Activated naive CD8-positive, alpha-beta T cell (primary cell): ENCODE results near the gene STAT4.
"Not testable (repeated sequence)": the region's sequence is repeated elsewhere in the genome, so short reads cannot be mapped to it uniquely, and the experiment has no call there.

Source experiments
- H3K27ac Mint-ChIP-seq: one replicate; pipeline ENCODE4 v1.8.0; 2021; ENCODE audit warnings: mixed read lengths
- H3K27me3 Mint-ChIP-seq: one replicate; pipeline ENCODE4 v1.8.0; 2021; ENCODE audit warnings: mixed read lengths
- H3K36me3 Mint-ChIP-seq: one replicate; pipeline ENCODE4 v1.8.0; 2021; ENCODE audit warnings: mixed read lengths
- H3K4me1 Mint-ChIP-seq: one replicate; pipeline ENCODE4 v1.8.0; 2021; ENCODE audit warnings: low read depth, mixed read lengths
- H3K4me3 Mint-ChIP-seq: one replicate; pipeline ENCODE4 v1.8.0; 2021; ENCODE audit warnings: mild to moderate bottlenecking, mixed read lengths
- H3K9me3 Mint-ChIP-seq: one replicate; pipeline ENCODE4 v1.8.0; 2021; ENCODE audit warnings: low read depth, mixed read lengths

STAT4 gene

DNA sequence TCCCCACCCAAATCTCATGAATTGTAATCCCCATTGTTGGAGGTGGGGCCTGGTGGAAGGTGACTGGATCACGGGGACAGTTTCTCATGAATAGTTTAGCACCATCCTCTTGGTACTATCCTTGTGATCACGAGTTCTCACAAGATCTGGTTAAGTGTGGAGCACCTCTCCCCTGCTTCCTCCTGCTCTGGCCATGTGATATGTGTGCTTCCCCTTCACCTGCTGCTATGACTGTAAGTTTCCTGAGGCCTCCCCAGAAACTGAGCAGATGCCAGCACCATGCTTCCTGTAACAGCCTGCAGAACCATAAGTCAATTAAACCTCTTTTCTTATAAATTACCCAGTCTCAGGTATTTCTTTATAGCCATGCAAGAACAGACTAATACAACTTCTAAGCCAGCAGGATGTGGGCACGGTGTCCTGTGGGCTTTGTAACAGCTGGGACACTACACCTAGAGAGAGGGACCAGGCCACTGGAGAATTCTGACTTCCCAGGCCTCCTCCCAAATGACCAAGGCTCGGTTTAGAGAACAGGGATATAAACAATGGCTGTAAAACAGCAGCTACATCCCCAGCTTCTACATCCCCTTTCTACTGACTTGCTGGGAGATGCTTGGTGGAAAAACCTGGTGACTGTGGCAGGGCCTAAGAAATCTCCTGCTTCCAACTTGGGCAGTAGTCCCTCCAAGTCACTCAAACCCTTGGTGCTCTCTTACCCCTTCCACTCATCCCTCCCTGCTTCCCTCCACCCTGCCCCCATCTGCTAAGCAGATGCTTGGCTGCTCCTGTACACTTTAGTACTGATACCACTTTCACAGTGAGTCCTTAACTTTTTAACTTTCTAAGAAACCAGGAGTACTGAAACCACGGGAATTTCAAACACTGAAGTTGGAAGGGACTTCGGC is 147.1 kb downstream of the STAT4 start:
- Mint-ChIP-seq H3K9me3 (no peaks in the 10 kb centered on the region), H3K27me3 (no peaks in the 10 kb centered on the region), H3K4me1 (peaks cover 78% of the 10 kb centered on the region), H3K36me3 (peaks cover 51% of the 10 kb centered on the region), H3K27ac (peak overlapping the region; percentile 70), H3K4me3 (peak overlapping the region; percentile 38)

DNA sequence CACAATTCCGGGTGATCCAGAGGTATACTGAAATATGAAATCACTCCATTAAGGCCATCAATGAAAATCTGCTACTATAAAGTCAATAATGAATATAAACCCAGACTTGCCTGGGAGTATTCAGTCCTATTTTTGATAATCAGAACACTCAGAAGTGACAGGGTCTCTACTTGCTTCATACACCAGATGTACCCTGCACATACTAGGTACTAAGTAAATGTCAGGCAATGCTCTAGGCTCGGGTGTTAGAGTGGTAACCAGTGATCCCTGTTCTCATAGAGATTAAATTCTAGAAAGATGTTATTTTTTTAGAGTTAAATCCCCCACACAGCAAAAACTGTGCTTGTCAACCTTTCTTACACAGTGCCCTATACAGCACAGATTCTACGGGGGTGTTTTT is 149.2 kb downstream of the STAT4 start:
- Mint-ChIP-seq H3K9me3 (no peaks in the 10 kb centered on the region), H3K36me3 (peaks cover 49% of the 10 kb centered on the region), H3K4me1 (peaks cover 70% of the 10 kb centered on the region), H3K27me3 (no peaks in the 10 kb centered on the region), H3K27ac (peak overlapping the region; percentile 77), H3K4me3 (no peak overlapping the region)

DNA sequence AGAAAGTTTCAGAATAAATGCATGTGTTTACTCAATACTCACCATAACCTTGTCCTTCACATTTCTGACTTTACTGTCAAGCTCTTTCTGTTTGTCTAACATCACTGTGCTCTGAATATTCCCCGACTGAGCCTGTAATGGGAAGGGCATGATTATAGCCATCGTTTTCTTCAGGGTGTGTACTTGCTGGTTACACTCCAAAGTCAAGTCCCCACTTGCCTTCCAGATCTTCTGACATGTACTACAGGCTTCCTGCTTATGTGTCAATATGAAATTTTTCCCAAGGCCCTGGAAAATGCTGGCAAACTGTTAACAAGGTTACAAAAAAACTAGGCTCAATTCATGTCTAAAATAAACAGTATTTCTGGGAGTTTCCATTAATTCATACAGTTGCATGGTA is 149.8 kb downstream of the STAT4 start:
- no peak overlapping the region for H3K4me3 Mint-ChIP-seq
- H3K27me3 Mint-ChIP-seq, result no peaks in the 10 kb centered on the region
- peaks cover 69% of the 10 kb centered on the region for H3K4me1 Mint-ChIP-seq
- H3K27ac Mint-ChIP-seq, result peak overlapping the region; percentile 77
- peaks cover 49% of the 10 kb centered on the region for H3K36me3 Mint-ChIP-seq
- no peaks in the 10 kb centered on the region for H3K9me3 Mint-ChIP-seq

DNA sequence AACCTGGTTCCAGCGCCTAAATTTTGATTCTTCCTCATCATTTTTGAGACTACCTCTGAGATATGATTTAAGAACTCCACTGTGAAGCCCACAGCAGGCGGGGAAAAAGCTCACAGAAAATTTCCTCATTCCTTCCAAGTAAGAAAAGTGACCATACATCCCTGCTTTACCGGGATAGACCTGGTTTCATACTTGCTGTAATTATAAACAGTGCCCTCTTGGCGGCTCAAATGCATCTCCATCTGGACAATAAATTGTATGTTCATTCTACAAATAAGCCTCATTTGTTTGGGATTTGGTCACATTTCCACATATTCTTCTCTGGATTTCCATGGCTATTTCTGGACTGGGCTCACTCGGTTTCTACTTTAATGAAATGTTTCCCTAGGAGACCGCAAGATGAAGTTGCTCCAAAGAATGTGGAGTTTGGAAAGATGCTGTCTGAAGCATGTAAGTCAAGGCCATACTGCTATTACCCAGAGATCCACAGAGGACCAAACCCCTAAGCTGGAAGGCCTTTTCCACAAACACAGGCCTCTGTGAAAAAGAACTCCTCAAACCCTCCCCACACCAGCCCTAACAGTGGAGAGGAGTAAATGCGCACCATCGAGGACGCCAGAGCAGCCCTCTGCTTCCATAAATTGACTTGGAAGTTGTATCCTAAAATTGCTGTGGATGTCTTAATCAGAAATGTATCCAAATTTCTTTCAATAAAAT is 150.7 kb downstream of the STAT4 start:
- peaks cover 73% of the 10 kb centered on the region for H3K4me1 Mint-ChIP-seq
- H3K36me3 Mint-ChIP-seq, result peaks cover 56% of the 10 kb centered on the region
- peak overlapping the region; percentile 77 for H3K27ac Mint-ChIP-seq
- no peak overlapping the region for H3K4me3 Mint-ChIP-seq
- no peaks in the 10 kb centered on the region for H3K27me3 Mint-ChIP-seq
- H3K9me3 Mint-ChIP-seq, result peaks cover 2% of the 10 kb centered on the region

DNA sequence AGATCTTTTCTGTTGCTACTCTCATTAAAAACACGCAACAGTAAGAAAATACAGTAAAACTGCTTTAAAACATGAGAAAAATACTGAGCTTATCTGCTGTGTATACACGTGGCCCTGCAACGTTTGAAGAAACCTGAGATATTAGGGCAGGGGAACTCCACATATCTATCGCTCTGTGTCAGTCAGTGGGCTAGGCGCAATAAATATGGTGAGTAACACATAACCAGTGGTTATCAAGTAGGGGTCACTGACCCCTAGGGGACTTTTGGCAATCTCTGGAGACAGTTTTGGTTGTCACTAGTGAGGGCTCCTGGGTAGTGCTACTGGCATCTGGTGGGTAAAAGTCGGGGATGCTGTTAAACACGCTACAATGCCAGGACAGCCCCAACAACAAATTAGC is 151.7 kb downstream of the STAT4 start:
- peak overlapping the region; percentile 73 for H3K27ac Mint-ChIP-seq
- H3K9me3 Mint-ChIP-seq, result peaks cover 4% of the 10 kb centered on the region
- H3K36me3 Mint-ChIP-seq, result peaks cover 52% of the 10 kb centered on the region
- H3K4me1 Mint-ChIP-seq, result peaks cover 71% of the 10 kb centered on the region
- no peaks in the 10 kb centered on the region for H3K27me3 Mint-ChIP-seq
- no peak overlapping the region for H3K4me3 Mint-ChIP-seq

DNA sequence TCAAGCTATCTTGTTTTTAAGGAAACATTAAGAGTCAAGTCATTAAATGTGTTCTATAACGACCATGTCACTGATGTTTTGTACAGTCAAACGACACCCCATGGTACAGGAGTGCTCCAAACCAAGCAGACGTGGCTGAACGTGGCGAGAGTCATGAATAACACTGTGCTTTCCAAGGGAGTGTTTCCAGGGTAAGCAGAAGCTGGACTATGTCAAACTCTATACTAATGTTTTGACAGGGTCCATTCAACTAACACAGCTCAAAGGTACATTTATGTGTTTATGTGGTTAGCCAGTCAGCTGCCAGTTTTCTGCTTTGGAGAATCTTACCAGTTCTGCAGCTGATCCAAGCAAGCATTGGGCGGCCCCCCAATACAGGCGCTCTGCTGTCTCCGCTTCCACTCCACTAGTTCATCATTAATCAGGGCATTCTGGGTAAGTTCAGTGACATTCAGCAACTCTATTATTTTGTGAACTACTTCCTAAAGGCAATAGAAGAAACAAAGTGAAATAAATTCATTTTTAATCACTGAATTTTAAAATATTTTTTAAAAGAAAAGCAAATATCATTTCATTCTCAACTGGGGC is 153.2 kb downstream of the STAT4 start:
- H3K36me3 Mint-ChIP-seq, result peaks cover 44% of the 10 kb centered on the region
- H3K4me1 Mint-ChIP-seq, result peaks cover 70% of the 10 kb centered on the region
- H3K27me3 Mint-ChIP-seq, result no peaks in the 10 kb centered on the region
- H3K27ac Mint-ChIP-seq, result peak overlapping the region; percentile 83
- peaks cover 4% of the 10 kb centered on the region for H3K9me3 Mint-ChIP-seq
- no peak overlapping the region for H3K4me3 Mint-ChIP-seq

DNA sequence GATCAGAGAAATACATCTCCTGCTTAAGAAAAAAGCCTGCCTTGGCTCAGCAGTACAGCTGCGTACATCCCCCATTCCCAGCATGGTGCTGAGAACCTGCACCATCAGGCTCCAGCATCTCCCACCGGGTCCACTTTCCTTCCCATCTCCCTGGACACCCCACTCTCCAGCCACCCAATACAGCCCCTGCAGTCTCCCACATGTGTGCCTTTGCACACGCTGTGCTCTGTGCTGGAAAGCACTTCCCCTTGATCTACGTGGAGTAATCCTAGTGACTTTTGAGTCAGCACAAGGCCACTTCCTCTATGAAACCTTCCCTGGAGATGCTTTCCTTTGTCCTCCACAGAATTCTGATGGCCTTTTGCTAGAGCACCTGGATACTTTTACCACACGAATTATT is 153.8 kb downstream of the STAT4 start:
- Mint-ChIP-seq H3K36me3 (peaks cover 44% of the 10 kb centered on the region), H3K4me3 (peak overlapping the region; percentile 14), H3K27me3 (no peaks in the 10 kb centered on the region), H3K27ac (peak overlapping the region; percentile 83), H3K9me3 (peaks cover 4% of the 10 kb centered on the region), H3K4me1 (peaks cover 69% of the 10 kb centered on the region)

DNA sequence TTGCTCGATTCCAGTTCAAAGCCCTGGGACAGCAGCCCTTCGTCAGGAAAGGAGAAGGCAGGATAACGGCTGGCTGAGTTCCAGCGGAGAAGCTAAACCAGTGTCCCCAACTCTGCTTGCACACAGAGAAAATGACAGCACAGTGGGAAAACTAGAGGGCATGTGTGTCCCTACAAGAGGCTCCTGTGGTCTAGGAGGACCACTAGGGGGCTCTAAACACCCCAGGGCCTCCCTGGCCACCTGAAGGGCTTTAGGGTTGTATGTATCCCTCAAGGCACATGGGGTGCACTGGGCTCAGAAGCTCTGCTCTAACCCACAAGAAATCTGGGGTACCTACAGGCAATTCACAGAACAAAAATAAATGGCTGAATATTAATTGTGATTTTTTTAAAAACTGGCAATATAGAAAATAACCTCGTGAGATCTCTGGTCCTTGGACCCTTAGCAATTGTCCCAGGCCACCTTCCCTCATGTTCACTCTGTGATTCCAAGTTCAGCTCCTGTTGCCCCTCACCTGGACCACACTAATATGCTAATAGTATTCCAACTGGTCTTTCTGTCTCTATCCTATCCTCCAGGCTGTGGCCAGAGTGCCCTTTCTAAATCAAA is 154.4 kb downstream of the STAT4 start:
- Mint-ChIP-seq H3K27ac (peak overlapping the region; percentile 83), H3K4me3 (peak overlapping the region; percentile 14), H3K4me1 (peaks cover 67% of the 10 kb centered on the region), H3K9me3 (peaks cover 4% of the 10 kb centered on the region), H3K36me3 (peaks cover 44% of the 10 kb centered on the region), H3K27me3 (no peaks in the 10 kb centered on the region)

DNA sequence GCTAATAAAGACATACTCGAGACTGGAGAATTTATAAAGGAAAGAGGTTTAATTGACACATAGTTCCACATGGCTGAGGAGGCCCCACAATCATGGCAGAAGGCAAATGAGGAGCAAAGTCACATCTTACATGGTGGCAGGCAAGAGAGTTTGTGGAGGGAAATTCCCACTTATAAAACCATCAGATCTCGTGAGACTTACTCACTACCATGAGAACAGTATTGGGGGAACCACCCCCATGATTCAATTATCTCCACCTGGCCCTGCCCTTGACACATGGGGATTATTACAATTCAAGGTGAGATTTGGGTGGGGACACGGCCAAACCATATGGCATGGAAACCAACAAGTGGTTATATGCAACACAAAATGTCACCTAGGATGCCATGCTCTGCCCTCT is 155.5 kb downstream of the STAT4 start:
- H3K4me3 Mint-ChIP-seq, result peak overlapping the region; percentile 18
- H3K27me3 Mint-ChIP-seq, H3K9me3 Mint-ChIP-seq: not testable (repeated sequence)
- H3K36me3 Mint-ChIP-seq, result peaks cover 43% of the 10 kb centered on the region
- peak overlapping the region; percentile 83 for H3K27ac Mint-ChIP-seq
- H3K4me1 Mint-ChIP-seq, result peaks cover 60% of the 10 kb centered on the region

DNA sequence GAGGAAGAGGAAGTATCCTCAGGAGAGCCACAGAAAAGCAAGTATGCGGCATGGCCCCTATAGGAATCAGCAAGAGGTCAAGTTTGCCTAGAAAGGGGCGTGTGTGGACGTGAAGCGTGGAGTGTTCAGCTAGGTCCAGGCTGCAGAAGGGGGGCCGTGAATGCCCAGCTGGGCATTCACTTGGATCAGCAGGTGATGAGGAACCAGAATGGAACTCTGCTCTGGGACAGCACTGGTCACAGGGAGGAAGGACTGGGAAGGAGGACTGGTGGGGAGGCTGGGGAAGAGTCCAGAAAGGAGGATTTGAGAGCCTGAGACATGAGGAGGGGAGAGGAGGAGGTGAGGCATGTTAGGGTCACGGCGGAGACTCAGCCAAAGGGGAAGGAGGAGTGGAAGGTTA is 156.6 kb downstream of the STAT4 start:
- Mint-ChIP-seq H3K27ac (peak overlapping the region; percentile 75), H3K9me3 (peaks cover 4% of the 10 kb centered on the region), H3K27me3 (no peaks in the 10 kb centered on the region), H3K4me1 (peaks cover 58% of the 10 kb centered on the region), H3K36me3 (peaks cover 36% of the 10 kb centered on the region), H3K4me3 (no peak overlapping the region)

DNA sequence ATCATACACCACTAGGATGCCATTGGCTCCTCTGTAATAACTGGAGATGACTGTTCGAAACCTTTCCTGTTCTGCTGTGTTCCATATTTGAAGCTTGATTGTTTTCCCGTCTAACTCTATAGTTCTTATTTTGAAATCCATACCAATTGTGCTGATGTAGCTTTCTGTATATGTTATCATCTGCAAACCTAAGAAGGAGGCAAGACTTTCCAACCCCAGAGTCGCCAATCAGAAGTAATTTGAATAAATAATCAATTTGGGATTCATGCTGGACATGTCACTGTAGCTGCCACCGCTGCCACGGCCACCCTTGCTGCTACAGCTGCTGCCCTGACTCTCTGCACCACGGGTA is 157.5 kb downstream of the STAT4 start:
- Mint-ChIP-seq H3K27me3 (no peaks in the 10 kb centered on the region), H3K9me3 (peaks cover 4% of the 10 kb centered on the region), H3K4me1 (peaks cover 59% of the 10 kb centered on the region), H3K36me3 (peaks cover 36% of the 10 kb centered on the region), H3K27ac (peak overlapping the region; percentile 58), H3K4me3 (peak overlapping the region; percentile 49)

DNA sequence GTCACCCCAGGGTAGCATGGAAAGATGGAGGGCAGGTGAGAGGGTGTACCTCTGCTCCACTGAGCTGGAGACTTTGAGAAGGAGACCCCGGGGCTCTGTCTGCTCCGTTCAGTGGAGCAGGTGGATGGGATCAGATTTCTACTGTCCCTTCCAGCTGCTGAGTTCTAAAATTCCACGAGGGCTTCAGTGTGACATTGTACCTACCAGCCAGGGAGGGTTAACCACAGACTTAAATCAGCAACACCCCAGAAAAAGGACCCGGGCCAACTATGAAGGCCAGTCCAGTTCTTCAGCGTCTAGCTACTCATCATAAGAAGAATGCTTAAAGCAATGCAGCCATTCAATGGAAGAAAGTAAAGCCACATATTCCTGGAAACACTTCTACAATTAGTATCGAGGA is 160.7 kb downstream of the STAT4 start:
- Mint-ChIP-seq H3K4me3 (no peak overlapping the region), H3K4me1 (peaks cover 55% of the 10 kb centered on the region), H3K27ac (peak overlapping the region; percentile 70), H3K27me3 (no peaks in the 10 kb centered on the region), H3K9me3 (peaks cover 3% of the 10 kb centered on the region), H3K36me3 (peaks cover 17% of the 10 kb centered on the region)

DNA sequence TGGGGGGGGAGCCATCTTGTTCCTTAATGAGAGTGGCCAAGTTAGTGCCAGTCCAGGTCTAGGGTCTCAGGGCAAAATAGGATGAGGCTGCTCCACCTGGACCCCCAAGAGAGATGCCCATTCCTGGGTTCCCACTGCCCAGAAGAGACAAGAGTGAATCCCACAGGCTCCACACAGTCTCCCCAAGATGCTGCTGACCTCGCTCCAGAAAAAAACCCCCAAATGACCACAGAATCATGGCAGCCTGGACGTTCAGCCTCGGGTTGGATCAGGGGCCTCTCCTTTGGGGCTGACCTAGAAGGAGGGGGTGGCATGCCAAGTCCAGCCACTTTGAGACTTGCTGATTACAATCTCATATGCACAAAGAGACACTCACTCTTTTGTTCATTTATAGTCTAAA is 161.9 kb downstream of the STAT4 start:
- H3K4me1 Mint-ChIP-seq, result peaks cover 60% of the 10 kb centered on the region

DNA sequence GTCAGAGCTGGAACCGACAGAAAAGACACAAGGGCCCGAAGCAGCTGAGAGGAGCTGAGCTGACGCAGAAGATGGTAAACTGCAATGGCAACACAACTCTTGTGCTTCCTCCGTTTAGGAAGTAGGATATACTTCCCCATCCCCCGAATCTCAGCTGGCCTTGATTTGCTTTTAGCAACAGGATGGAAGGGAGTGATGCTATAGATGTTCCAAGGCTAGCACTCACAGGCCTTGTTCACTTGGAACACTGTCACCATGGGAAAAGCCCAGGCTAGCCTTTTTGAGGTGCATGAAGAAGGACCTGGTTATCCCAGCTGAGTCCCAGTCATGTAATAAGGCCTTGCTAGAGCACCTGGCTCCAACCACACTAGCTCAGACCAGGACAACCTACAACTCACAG is 162.9 kb downstream of the STAT4 start:
- Mint-ChIP-seq H3K27ac (peak overlapping the region; percentile 85), H3K4me3 (no peak overlapping the region), H3K36me3 (peaks cover 21% of the 10 kb centered on the region), H3K9me3 (no peaks in the 10 kb centered on the region), H3K27me3 (no peaks in the 10 kb centered on the region), H3K4me1 (peaks cover 59% of the 10 kb centered on the region)

More for the DNA sequence above, 161.9 kb downstream of the STAT4 start:
- H3K9me3 Mint-ChIP-seq, result no peaks in the 10 kb centered on the region
- H3K27me3 Mint-ChIP-seq, result no peaks in the 10 kb centered on the region
- H3K36me3 Mint-ChIP-seq, result peaks cover 21% of the 10 kb centered on the region
- peak overlapping the region; percentile 76 for H3K27ac Mint-ChIP-seq
- no peak overlapping the region for H3K4me3 Mint-ChIP-seq

DNA sequence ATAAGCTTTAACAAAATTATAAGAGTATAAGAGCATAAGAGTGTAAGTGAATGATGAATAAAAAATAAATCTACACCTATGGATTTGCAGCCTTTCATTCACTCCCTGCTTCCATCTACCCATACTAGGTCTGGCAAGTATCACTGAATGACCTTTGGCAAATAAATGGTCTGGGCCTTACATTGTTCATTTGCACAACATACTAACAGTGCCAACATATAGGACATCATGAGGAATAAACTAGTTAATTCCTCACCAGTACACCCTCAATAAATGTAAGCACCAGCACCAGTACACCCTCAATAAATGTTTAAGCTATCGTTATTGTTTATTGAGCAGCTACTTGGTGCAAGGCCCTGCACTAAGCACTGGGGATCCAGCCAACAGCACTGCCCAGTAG is 163.7 kb downstream of the STAT4 start:
- Mint-ChIP-seq H3K9me3 (no peaks in the 10 kb centered on the region), H3K27me3 (no peaks in the 10 kb centered on the region), H3K36me3 (peaks cover 24% of the 10 kb centered on the region), H3K4me3 (no peak overlapping the region), H3K4me1 (peaks cover 63% of the 10 kb centered on the region), H3K27ac (peak overlapping the region; percentile 80)
